Stimulated activated CD8-positive, alpha-beta memory T cell treated with anti-CD3 and anti-CD28 coated beads, Interleukin-4, amount 100 ng/mL, for 4 hours (primary cell): ENCODE results near the gene TCERG1L.

ENCODE experiments used
- DNase-seq, 2 donors: peaks; one replicate each; pipeline ENCODE4 v3.0.0-alpha.2; 2020; ENCODE audit warnings: low read depth in 2 of 2, low spot score in 1 of 2

Gene TCERG1L

DNA sequence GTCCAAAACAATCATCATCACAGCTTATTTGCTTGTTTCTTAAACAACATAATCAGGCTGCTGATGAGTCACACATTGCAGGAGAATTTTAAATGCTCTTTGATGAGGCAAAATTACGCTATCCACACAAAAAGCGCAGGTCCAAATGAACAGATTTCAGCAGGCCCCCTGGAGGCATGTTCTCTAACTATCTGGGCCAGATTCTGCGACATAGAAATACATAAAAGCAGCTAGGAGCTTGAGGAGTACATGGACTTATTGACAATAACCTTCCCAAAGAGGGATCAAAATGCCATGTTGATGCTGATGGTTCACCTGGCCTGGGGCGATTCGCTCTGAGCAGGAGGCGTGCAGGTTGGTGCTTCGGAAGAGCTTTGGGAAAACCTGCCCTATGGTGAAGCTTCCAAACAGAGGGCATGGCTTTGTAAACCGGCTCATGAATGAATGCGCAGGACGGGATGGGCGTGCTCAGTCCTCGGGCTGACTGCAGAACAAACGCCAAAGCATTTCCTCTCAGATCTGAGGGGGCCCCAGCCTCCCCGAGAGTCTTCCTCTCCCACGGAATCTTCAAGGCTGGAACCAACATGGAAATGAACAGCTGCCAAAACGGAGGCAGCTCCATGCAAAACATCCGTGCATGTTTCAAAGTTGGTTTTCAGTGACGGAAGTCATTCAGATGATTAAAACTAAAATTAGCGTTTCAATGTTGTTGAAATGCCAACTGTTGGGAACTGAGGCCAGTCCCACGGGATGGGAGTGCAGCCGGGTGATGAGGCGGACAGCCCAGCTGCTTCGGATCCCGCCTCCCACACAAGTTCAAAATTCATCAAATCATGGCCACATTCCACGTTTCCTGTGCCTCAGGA is 179.6 kb downstream of the TCERG1L start:
- DNase-seq, result no peak

GRCh38 chr10:131130025-131130424 is 181.5 kb downstream of the TCERG1L start:
- no peak for DNase-seq

GRCh38 chr10:131129544-131129943 is 182.0 kb downstream of the TCERG1L start:
- DNase-seq, result no peak

GRCh38 chr10:131128731-131129130 is 182.8 kb downstream of the TCERG1L start:
- no peak for DNase-seq

GRCh38 chr10:131127610-131128009 is 183.9 kb downstream of the TCERG1L start:
- no peak for DNase-seq

GRCh38 chr10:131127138-131127589 is 184.4 kb downstream of the TCERG1L start:
- no peak for DNase-seq

- DNase-seq, result no peak
Measured at GRCh38 chr10:131126321-131127137, 185.0 kb downstream of the TCERG1L start.

DNA sequence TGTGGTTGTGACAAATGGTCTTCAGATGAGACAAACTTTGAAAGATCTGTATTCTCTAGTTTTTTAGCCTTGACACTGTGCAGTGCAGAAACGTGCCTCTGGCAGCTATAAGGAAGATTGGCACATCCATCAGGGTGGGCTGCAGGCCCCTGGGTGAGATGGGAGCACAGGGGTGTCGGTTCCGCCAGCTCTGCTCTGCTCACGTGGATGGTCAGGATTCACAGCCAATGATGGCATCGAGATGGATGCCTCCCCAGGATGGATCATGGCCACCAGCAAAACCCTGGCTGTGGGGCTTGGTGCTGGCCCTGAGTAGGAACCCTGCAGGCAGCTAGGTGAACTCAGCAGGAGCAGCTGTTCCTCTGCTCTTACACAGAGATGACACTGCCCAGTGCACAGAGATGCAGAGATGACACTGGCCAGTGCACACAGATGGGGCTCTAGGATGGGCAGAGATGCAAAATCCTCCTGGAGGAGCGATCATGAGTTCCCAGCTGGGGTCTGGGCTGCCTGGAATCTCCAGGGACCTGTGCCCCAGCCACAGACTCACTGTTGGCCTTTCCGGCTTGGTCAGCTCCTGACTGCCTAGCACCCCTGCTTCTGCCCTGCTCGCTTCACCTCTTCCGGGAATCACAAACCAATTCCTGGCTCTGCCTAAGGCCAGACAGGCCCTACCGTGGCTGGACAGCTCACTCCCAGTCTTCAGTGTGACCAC is 185.9 kb downstream of the TCERG1L start:
- no peak for DNase-seq

DNA sequence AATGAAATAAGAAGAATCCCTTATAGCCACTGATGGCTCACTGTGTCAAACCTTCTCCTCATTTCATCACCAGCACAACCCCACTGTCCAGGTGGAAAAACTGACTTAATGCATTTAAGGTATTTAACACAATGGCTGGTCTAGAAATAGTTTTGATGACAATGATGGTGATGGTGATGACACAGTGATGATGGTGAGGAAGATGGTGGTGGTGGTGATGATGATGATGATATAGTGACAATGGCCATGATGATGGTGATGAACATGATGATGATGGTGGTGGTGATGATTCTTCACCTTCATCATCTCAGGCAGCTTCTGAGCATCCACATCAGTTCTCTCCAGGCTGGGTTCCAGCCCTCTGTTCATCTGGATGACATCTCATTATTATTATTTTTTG is 186.6 kb downstream of the TCERG1L start:
- no peak for DNase-seq

- no peak for DNase-seq
Measured at GRCh38 chr10:131123496-131123895, 188.0 kb downstream of the TCERG1L start.

DNA sequence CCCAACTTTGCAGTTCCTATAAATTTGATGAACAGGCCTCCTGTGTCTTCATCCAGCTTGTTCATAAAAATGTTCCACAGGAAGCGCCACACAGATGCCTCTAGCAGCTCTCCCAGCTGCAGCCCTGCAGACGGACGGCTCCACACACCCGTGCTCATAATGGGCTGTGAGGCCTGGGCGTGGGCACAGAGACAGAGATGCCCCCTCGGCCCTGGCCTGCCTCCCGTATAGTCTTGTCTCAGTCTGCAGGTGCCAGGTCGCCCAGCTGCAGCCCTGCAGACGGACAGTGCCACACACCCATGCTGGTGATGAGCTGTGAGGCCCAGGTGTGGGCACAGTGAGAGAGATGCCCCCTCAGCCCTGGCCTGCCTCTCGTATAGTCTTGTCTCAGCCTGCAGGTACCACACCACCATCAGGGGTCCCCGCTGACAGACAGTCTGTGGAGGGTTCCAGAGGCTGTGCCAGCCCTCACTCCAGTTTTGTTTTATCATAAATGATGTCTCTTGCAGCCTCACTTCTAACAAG is 189.9 kb downstream of the TCERG1L start:
- no peak for DNase-seq

DNA sequence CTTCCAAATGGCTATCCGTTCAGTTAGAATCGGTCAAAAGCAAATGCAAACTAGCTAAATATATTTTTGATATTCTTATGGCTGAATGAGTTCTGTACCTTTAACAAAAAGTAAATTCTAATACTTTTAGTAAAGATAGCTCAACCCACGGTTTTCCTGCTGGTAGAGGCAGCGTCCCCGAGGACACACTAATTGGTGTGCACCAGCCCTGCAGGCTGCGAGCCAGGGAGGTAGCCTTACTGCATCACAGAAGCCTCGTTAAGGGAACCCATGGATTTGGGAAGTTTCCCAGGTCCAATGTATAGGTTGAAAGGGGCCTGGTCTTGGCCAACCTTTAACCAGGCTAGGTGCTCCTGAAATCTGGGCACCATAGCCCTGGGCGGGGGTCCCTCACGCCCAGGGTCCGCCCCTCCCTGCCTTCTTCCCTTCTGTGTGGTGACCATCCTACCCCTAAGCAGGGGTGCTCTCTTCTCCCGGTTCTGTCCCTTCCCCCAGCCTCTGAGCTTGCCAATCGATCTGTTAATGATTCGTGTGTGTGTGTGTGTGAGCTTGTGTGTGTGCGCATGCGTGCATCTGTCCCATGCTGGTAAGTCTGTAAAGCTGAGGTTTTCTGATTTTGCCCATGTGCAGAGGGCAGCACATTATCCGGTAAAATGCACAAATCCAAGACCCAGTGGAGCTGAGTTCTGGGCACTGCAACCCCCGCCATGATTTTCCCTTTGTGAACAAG is 191.7 kb downstream of the TCERG1L start:
- no peak for DNase-seq

DNA sequence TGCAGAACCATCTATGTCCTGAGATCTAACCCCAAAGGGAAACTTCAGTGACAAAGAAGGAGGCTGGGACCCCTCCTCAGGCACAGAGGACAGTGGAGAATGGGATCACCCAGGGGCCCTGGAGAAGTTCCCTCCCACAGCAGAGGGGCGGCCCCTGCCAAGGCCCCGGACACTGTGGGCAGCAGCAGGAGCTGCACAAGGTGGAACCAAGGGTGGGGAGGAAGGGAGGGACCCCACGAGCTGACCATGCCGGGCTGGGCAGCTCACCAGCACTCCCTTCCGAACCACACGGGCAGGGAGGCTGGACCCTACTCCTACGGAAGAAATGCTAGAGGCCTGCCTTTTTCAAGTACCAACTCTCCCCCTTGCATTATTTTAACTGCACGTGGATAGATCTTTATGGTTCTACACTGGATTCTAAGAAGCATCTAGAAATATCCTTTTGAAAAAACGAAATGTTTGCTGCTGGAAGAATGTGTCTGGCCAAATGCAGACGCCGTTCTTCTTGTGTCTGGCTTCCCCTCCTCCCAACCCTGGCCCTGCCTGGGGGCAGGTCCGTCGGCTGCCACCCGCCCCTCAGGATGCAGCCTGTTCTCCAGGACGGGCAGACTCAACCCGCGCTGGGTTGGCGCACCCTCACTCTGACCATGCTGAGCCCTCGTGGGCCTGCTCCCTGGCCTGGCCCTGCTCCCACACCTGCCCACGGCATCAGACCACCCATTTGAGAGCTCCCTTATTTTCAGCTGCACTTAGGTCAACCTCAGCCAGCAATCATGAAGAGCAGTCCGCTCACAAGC is 193.9 kb downstream of the TCERG1L start:
- no peak for DNase-seq

DNA sequence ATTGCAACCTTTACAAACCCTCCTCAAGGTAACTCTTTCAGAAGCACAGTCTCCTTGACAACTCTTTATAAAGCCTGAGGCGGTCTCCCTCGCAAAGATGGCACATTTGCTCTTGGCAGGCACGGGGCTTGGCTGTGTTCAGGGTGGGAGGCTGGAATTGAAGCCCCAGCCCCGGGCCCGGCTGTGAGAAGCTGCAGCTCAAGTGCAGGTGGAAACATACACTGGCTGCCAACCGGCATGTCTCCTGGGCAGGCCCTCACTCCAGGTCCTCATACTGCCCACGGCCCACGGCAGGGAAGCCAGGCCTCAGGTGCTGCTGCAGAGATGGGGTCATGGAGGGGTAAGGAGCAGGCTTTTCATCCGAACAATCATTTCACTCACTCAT is 194.5 kb downstream of the TCERG1L start:
- DNase-seq, result no peak

GRCh38 chr10:131116216-131116990 is 195.1 kb downstream of the TCERG1L start:
- DNase-seq, result no peak

DNA sequence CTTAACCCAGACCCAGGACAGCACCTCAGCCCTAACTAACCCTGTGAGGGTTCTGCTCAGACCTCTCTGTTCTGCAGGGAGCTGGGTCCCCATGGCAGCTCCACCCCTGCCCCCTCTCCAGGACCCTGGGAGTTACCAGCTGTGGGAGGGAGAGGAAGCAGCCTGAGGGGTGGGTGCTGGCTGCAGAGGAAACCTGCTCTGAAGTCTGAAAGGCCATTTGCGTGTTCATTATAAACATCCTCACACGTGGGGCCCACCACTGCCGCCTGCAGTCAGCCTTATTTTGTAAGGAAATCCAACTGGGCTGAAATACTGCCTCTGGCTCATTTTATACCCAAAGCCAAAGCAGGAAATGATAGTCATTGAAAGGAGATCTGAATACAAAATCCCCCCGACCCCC is 195.7 kb downstream of the TCERG1L start:
- no peak for DNase-seq

DNA sequence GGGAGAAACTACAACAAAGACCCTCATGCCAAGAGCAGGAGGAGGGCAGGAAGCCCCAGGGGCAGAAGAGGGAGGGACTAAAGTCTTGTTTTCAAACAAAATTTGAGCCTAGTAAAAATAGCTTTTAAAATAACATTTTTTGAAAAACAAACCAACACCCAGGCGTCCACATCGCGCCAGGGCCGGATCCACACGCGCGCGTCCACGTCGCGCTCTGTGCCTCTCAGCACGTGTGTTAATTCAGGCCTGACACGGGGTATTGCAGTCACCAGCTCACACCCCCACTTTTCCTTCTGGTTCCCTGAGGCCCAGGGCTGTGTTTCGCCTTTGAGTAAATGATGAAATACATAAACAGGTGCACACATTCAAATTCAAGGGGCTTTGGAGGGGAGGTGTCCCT is 196.2 kb downstream of the TCERG1L start:
- DNase-seq, result no peak

GRCh38 chr10:131114846-131115245 is 196.7 kb downstream of the TCERG1L start:
- no peak for DNase-seq

DNA sequence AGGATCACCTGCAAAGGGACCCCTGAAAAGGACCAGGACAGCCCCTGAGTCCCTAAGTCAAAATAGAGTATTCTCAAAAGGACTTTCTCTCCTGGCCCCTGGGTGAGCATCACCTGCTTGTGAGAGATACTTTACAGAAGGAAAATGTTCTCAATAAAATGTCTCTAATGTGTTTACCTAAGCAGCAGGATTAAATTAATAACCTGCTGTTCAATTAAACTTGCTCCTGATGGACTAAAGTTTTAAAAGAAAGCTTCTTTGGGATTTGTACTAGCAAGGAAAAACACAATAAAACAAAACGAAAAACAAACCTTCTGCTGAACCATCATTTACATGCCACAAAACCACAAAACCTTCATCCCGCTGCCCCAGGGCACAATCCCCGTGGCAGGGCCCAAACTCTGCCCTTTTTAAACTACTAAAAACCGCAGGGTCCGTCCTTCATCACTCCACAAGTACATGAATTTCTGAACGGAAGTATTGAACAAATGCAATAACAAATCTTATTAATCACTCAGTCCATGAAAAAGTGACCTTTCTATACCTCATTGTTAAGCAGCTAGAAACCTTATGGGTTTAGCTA is 197.7 kb downstream of the TCERG1L start:
- DNase-seq, result no peak
